Adrenal gland (tissue), 5 donors: ENCODE measurements around the gene WWC2.

Source experiments
- CTCF ChIP-seq, 6 experiments: fragments of 450-650 bp in 4 of 6; fragments of 200-600 bp in 2 of 6; sonication (generic) in 1 of 6; IDR thresholded peaks; 1 replicate in 5 of 6; 2 replicates in 1 of 6; pipeline versions ENCODE4 v1.5.1 to v1.8.0; 2016 to 2021; ENCODE audit warnings: antibody characterized with exemption in 6 of 6, mild to moderate bottlenecking in 2 of 6, moderate library complexity in 1 of 6
- POLR2A ChIP-seq, 2 donors: fragments of 450-650 bp; IDR thresholded peaks; one replicate each; pipeline ENCODE4 v1.6.1; 2017; ENCODE audit warnings: antibody characterized with exemption in 2 of 2, mild to moderate bottlenecking in 2 of 2, moderate library complexity in 1 of 2
- donor health status: DM: no; HTN: no; CAD: no.

GRCh38 chr4:183354219-183354618, 255.2 kb downstream of the WWC2 start:
- TF ChIP-seq CTCF (IDR thresholded peaks at IDR 0.05): no peak
- no peak for TF ChIP-seq POLR2A (IDR thresholded peaks at IDR 0.05)
